ENCODE measurements around the gene PRPF18. TPM values are rescaled to one million over a fixed set of nuclear protein-coding genes. Genes with fewer than 3 reads are reported as not detected.

The PRPF18 gene
- total and polyA plus RNA-seq, 8 donors = 6.2 to 12.0 (median 9.3) TPM

DNA sequence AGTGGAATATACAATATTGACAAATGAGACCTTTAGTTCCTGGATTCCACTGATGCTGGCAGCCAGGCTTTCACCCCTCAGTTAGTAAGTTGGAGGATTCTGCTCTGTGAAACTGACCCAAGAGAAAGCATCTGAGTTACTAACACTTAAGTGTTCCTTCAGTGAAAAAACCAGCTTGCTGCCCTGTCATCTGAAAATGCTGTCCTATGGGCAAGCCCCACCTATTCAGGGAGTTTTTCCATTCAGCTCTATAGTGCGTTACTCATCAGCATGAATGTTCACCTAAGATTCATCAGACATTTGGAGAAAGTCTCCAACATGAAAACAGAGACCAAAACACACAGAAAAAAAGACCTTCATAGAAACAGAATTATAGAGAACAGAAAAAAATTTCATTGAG, 37.9 kb downstream of the PRPF18 start:
- DNase-seq = no peak
- 97 to 100% methylated on average over 1 of the region's 1 CpG for WGBS, 2 donors
- peaks cover 0 to 6% (median 0%) of the 10 kb centered on the region in 3 donors for H3K4me1 ChIP-seq
- H3K27me3 ChIP-seq = no peaks in the 10 kb centered on the region
- no peak for TF ChIP-seq CTCF (IDR thresholded peaks at IDR 0.05)
- intact Hi-C loops (cut with DNase I) = no loop called here
- no peak for ATAC-seq
- no peak overlapping the region for H3K27ac ChIP-seq
- FAIRE-seq = no peak
- peaks cover 0 to 7% (median 0%) of the 10 kb centered on the region in 3 donors for H3K36me3 ChIP-seq
- H3K4me3 ChIP-seq = no peak overlapping the region
- no peaks in the 10 kb centered on the region for H3K9me3 ChIP-seq

DNA sequence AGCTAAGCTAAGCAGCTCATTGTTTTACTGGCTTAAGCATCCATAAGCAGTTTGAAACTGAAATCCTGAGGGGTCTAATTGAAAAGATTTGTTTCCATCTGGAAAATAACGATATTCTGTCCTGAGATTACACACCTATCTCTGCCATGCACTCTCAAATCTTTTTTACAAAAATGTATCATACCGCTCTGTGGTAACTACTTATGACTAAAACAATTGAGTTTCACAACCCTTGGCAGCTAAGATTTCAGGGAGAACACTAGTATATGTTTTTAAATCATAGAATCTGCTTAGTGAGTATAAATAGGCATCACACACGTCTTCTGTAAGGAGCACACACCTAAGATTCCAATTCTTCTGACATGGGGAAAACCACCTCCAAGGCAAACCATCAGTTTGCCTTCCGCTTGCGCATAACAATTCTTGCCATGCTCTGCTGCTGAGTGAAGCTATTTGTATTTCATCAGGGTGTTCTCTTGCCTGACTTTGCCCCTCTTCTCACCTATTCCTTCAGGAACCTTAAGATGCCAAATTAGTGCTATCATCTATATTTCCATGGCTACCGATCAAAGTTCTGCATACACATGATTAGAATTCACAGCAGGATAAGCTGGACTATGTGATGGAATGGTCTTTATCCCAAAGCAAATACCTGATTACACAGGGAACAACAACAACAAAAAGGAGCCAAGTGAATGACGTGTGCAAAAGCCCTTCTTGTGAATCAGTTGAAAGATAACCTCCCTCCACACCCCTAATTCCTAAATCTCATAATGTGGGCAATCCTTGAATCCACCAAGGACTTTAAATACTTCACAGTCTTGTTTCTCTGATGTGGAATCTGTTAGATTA, 40.9 kb downstream of the PRPF18 start:
- Histone ChIP-seq H3K4me1 (peaks cover 0 to 6% (median 0%) of the 10 kb centered on the region in 3 donors), H3K9me3 (no peaks in the 10 kb centered on the region), H3K27ac (no peak overlapping the region), H3K27me3 (no peaks in the 10 kb centered on the region), H3K36me3 (no peaks in the 10 kb centered on the region), H3K4me3 (no peak overlapping the region)
- TF ChIP-seq CTCF (IDR thresholded peaks at IDR 0.05) = no peak
- intact Hi-C loops (cut with DNase I) = no loop called here
- DNase-seq = no peak
- ATAC-seq = no peak
- 74 to 78% methylated on average over 7 of the region's 7 CpGs for WGBS, 2 donors
- FAIRE-seq = no peak

DNA sequence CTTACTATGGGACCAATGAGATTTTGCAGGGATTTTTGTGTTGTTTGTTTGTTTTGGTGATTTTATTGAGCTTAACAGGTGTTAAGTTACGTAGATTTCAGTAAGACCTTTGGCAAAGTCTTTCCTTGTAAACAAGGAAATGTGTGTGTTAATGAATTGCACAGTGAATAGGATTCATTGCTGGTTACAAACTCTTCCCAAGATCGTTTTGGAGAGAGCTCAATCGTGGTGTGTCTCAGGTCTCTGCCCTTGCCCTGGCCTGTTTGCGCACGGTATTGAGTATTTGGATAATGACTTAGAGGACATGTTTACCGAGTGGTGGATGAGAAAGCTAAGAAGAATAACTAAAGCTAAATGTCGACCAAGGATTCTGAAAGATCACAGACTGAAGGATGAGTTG, 41.9 kb downstream of the PRPF18 start:
- Histone ChIP-seq H3K9me3 (no peaks in the 10 kb centered on the region), H3K27me3 (no peaks in the 10 kb centered on the region), H3K4me3 (no peak overlapping the region), H3K27ac (peak overlapping the region in 1 of 4 donors; percentile 15), H3K36me3 (no peaks in the 10 kb centered on the region), H3K4me1 (peaks cover 0 to 6% (median 0%) of the 10 kb centered on the region in 3 donors)
- TF ChIP-seq CTCF (IDR thresholded peaks at IDR 0.05) = no peak
- WGBS, 2 donors = 36 to 42% methylated on average over 7 of the region's 7 CpGs
- intact Hi-C loops (cut with DNase I) = no loop called here
- ATAC-seq = peak in 3 of 4 donors; percentile 20 to 43 (median 23)
- no peak for FAIRE-seq
- no peak for DNase-seq

DNA sequence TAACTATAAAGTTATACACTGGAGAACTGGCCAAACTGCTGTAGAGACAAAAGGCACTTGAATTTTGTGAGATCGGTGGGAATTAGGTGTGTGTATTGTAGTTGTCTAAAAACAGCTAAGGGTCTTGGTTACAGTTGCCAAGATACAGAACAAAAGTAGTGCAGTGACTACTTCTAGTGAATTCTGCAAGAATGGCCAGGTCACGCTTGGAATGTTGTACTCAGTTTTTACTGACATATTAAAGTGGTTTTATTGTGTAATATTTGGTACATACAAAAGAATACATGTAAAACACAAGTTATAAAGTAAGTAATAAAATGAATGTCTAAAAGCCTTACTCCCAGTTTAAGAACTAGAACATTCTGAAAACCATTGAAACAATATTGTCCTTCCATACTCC, 42.4 kb downstream of the PRPF18 start:
- H3K4me1 ChIP-seq = peaks cover 0 to 6% (median 0%) of the 10 kb centered on the region in 3 donors
- FAIRE-seq = no peak
- ATAC-seq = no peak
- no peak for DNase-seq
- H3K4me3 ChIP-seq = no peak overlapping the region
- H3K9me3 ChIP-seq = no peaks in the 10 kb centered on the region
- peak overlapping the region in 1 of 4 donors; percentile 15 for H3K27ac ChIP-seq
- WGBS, 2 donors = 80 to 85% methylated on average over 2 of the region's 2 CpGs
- no peak for TF ChIP-seq CTCF (IDR thresholded peaks at IDR 0.05)
- H3K27me3 ChIP-seq = no peaks in the 10 kb centered on the region
- no peaks in the 10 kb centered on the region for H3K36me3 ChIP-seq
- intact Hi-C loops (cut with DNase I) = no loop called here

- H3K9me3 ChIP-seq = no peaks in the 10 kb centered on the region
- H3K4me3 ChIP-seq = no peak overlapping the region
- peaks cover 0 to 6% (median 0%) of the 10 kb centered on the region in 3 donors for H3K4me1 ChIP-seq
- DNase-seq (no peak), FAIRE-seq (no peak), ATAC-seq (no peak)
- TF ChIP-seq CTCF (IDR thresholded peaks at IDR 0.05) = no peak
- no peaks in the 10 kb centered on the region for H3K27me3 ChIP-seq
- intact Hi-C loops (cut with DNase I) = no loop called here
- no peaks in the 10 kb centered on the region for H3K36me3 ChIP-seq
- no peak overlapping the region for H3K27ac ChIP-seq
Observed at GRCh38 chr10:13630231-13630630, 43.5 kb downstream of the PRPF18 start.

Data from pancreas (tissue), 10 donors.